Liver (tissue), 9 donors: ENCODE data around the gene ELF2. TPM values are rescaled to one million over a fixed set of nuclear protein-coding genes. Genes with fewer than 3 reads are reported as not detected.

Source experiments
- DNase-seq: peaks from one replicate; pipeline ENCODE4 v3.0.0-alpha.2; 2017; ENCODE audit warnings: low spot score
- H3K27ac ChIP-seq, 2 donors: one replicate each; pipeline ENCODE4 v1.7.0; 2013; ENCODE audit warnings: inconsistent platforms in 2 of 2, low read length in 2 of 2, control low read depth in 1 of 2, low read depth in 1 of 2, mild to moderate bottlenecking in 1 of 2
- H3K27me3 ChIP-seq, 4 donors: one replicate each; pipeline versions ENCODE4 v1.6.1 to v1.7.0; 2013; ENCODE audit warnings: low read length in 3 of 4, inconsistent platforms in 1 of 4, mild to moderate bottlenecking in 1 of 4, moderate library complexity in 1 of 4; ENCODE audit not compliant: control insufficient read depth in 4 of 4, insufficient read depth in 4 of 4
- H3K36me3 ChIP-seq, 4 donors: one replicate each; pipeline versions ENCODE4 v1.6.1 to v1.7.0; 2013; ENCODE audit warnings: low read length in 3 of 4, mild to moderate bottlenecking in 3 of 4, low read depth in 1 of 4, moderate library complexity in 1 of 4; ENCODE audit not compliant: control insufficient read depth in 4 of 4, insufficient read depth in 3 of 4
- H3K4me1 ChIP-seq, 4 donors: one replicate each; pipeline versions ENCODE4 v1.6.1 to v1.7.0; 2013; ENCODE audit warnings: low read length in 3 of 4, mild to moderate bottlenecking in 3 of 4, moderate library complexity in 1 of 4; ENCODE audit not compliant: control insufficient read depth in 4 of 4, insufficient read depth in 4 of 4
- H3K4me3 ChIP-seq, 3 donors: one replicate each; pipeline versions ENCODE4 v1.6.1 to v1.7.0; 2013; ENCODE audit warnings: low read length in 3 of 3, control low read depth in 1 of 3, low read depth in 1 of 3, mild to moderate bottlenecking in 1 of 3
- H3K9ac ChIP-seq, 2 donors: one replicate each; pipeline ENCODE4 v1.7.0; 2013; ENCODE audit warnings: low read length in 2 of 2, mild to moderate bottlenecking in 2 of 2, moderate library complexity in 2 of 2, control low read depth in 1 of 2, low read depth in 1 of 2
- H3K9me3 ChIP-seq, 4 donors: one replicate each; pipeline versions ENCODE4 v1.6.1 to v1.7.0; 2013; ENCODE audit warnings: low read length in 3 of 4; ENCODE audit not compliant: control insufficient read depth in 4 of 4
- ATF3 ChIP-seq: IDR thresholded peaks from 2 replicates; pipeline ENCODE4 v1.6.1; 2016; ENCODE audit warnings: antibody characterized with exemption
- CTCF ChIP-seq: fragments of 150-350 bp; IDR thresholded peaks from 2 replicates; pipeline ENCODE4 v1.5.1; 2017; ENCODE audit warnings: improper control_type of control experiment, low read depth, low read length; ENCODE audit not compliant: missing input control
- FOXA1 ChIP-seq: IDR thresholded peaks from 2 replicates; pipeline ENCODE4 v1.6.1; 2016; ENCODE audit warnings: antibody characterized with exemption
- GABPA ChIP-seq, 2 donors: IDR thresholded peaks in 1 of 2; conservative IDR thresholded peaks in 1 of 2; 2 replicates each; pipeline ENCODE4 v1.6.1; 2016; ENCODE audit warnings: antibody characterized with exemption in 2 of 2, mild to moderate bottlenecking in 1 of 2, moderate library complexity in 1 of 2
- HNF4A ChIP-seq, 2 donors: conservative IDR thresholded peaks; 2 replicates each; pipeline ENCODE4 v1.6.1; 2016; ENCODE audit warnings: antibody characterized with exemption in 2 of 2, mild to moderate bottlenecking in 2 of 2
- HNF4G ChIP-seq: IDR thresholded peaks from 2 replicates; pipeline ENCODE4 v1.6.1; 2016; ENCODE audit warnings: antibody characterized with exemption
- JUND ChIP-seq, 2 donors: IDR thresholded peaks; 2 replicates each; pipeline ENCODE4 v1.6.1; 2016; ENCODE audit warnings: antibody characterized with exemption in 2 of 2
- NR2F2 ChIP-seq: IDR thresholded peaks from 2 replicates; pipeline ENCODE4 v1.6.1; 2016; ENCODE audit warnings: antibody characterized with exemption
- RAD21 ChIP-seq, 2 donors: IDR thresholded peaks; 2 replicates each; pipeline ENCODE4 v1.6.1; 2016; ENCODE audit warnings: antibody characterized with exemption in 2 of 2, mild to moderate bottlenecking in 2 of 2
- RXRA ChIP-seq, 2 donors: IDR thresholded peaks; 2 replicates each; pipeline ENCODE4 v1.6.1; 2017 to 2018; ENCODE audit warnings: antibody characterized with exemption in 2 of 2, mild to moderate bottlenecking in 1 of 2
- SP1 ChIP-seq: IDR thresholded peaks from 2 replicates; pipeline ENCODE4 v1.6.1; 2018; ENCODE audit warnings: antibody characterized with exemption, mild to moderate bottlenecking
- YY1 ChIP-seq: IDR thresholded peaks from 2 replicates; pipeline ENCODE4 v1.6.1; 2016; ENCODE audit warnings: antibody characterized with exemption, mild to moderate bottlenecking
- WGBS: extraction: QIAGEN DNeasy Blood & Tissue Kit; methylation state at CpG from one replicate; pipeline ENCODE4 v1.1.7; 2013; 5-methylcytosine and 5-hydroxymethylcytosine counted together
- polyA plus RNA-seq, 2 donors: library from polyadenylated mRNA; stranded (reverse) in 1 of 2; unstranded in 1 of 2; fragments of 200-250 nt in 1 of 2; fragments of >200 nt in 1 of 2; fragmentation: Nextera tagmentation in 1 of 2; extraction: Ambion mirVana in 1 of 2; gene quantifications; one replicate each; pipeline versions ENCODE4 v1.2.1 to v1.2.3, GENCODE V29; 2013 to 2015
- total RNA-seq, 2 donors: library from RNA; depleted of rRNA; stranded (reverse); fragments of >200 nt; gene quantifications; one replicate each; pipeline ENCODE4 v1.2.3, GENCODE V29; 2014
- TF ChIP-seq, protein P1 (sequence below): IDR thresholded peaks from 2 replicates; pipeline ENCODE4 v1.6.1; 2016; ENCODE audit warnings: antibody characterized with exemption
- TF ChIP-seq, protein P2 (sequence below): IDR thresholded peaks from 2 replicates; pipeline ENCODE4 v1.6.1; 2016; ENCODE audit warnings: antibody characterized with exemption, mild to moderate bottlenecking
- TF ChIP-seq, protein P3 (sequence below): IDR thresholded peaks from 2 replicates; pipeline ENCODE4 v1.6.1; 2016; ENCODE audit warnings: antibody characterized with exemption
- donor health status: healthy.
- donor health status: healthy.
- donor health status: healthy.
- donor health status: healthy.
- donor health status: healthy.

Gene ELF2
- total and polyA plus RNA-seq, 4 donors = 8.1 to 35.3 (median 24.1) TPM

- H3K36me3 ChIP-seq = peaks cover 0 to 28% (median 21%) of the 10 kb centered on the region in 4 donors
- WGBS = 85% methylated on average over 3 of the region's 3 CpGs
- H3K4me1 ChIP-seq = no peaks in the 10 kb centered on the region
- no peak for TF ChIP-seq YY1
- TF ChIP-seq SP1 = no peak
- TF ChIP-seq HNF4A (conservative IDR thresholded peaks at IDR 0.05) = no peak
- TF ChIP-seq, protein P1, sequence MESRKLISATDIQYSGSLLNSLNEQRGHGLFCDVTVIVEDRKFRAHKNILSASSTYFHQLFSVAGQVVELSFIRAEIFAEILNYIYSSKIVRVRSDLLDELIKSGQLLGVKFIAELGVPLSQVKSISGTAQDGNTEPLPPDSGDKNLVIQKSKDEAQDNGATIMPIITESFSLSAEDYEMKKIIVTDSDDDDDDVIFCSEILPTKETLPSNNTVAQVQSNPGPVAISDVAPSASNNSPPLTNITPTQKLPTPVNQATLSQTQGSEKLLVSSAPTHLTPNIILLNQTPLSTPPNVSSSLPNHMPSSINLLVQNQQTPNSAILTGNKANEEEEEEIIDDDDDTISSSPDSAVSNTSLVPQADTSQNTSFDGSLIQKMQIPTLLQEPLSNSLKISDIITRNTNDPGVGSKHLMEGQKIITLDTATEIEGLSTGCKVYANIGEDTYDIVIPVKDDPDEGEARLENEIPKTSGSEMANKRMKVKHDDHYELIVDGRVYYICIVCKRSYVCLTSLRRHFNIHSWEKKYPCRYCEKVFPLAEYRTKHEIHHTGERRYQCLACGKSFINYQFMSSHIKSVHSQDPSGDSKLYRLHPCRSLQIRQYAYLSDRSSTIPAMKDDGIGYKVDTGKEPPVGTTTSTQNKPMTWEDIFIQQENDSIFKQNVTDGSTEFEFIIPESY = no peak
- no peak for TF ChIP-seq GABPA (IDR thresholded peaks at IDR 0.05 in 1 of 2, conservative IDR thresholded peaks at IDR 0.05 in 1 of 2)
- TF ChIP-seq FOXA1 = no peak
- TF ChIP-seq ATF3 = no peak
- TF ChIP-seq, protein P2, sequence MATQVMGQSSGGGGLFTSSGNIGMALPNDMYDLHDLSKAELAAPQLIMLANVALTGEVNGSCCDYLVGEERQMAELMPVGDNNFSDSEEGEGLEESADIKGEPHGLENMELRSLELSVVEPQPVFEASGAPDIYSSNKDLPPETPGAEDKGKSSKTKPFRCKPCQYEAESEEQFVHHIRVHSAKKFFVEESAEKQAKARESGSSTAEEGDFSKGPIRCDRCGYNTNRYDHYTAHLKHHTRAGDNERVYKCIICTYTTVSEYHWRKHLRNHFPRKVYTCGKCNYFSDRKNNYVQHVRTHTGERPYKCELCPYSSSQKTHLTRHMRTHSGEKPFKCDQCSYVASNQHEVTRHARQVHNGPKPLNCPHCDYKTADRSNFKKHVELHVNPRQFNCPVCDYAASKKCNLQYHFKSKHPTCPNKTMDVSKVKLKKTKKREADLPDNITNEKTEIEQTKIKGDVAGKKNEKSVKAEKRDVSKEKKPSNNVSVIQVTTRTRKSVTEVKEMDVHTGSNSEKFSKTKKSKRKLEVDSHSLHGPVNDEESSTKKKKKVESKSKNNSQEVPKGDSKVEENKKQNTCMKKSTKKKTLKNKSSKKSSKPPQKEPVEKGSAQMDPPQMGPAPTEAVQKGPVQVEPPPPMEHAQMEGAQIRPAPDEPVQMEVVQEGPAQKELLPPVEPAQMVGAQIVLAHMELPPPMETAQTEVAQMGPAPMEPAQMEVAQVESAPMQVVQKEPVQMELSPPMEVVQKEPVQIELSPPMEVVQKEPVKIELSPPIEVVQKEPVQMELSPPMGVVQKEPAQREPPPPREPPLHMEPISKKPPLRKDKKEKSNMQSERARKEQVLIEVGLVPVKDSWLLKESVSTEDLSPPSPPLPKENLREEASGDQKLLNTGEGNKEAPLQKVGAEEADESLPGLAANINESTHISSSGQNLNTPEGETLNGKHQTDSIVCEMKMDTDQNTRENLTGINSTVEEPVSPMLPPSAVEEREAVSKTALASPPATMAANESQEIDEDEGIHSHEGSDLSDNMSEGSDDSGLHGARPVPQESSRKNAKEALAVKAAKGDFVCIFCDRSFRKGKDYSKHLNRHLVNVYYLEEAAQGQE = no peak
- TF ChIP-seq, protein P3, sequence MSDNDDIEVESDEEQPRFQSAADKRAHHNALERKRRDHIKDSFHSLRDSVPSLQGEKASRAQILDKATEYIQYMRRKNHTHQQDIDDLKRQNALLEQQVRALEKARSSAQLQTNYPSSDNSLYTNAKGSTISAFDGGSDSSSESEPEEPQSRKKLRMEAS = no peak
- TF ChIP-seq HNF4G = no peak
- TF ChIP-seq RAD21 (IDR thresholded peaks at IDR 0.05) = no peak
- no peak for TF ChIP-seq NR2F2
- H3K27ac ChIP-seq = no peak overlapping the region
- H3K9ac ChIP-seq = no peak overlapping the region
- H3K27me3 ChIP-seq = no peaks in the 10 kb centered on the region
- H3K9me3 ChIP-seq = no peaks in the 10 kb centered on the region
- H3K4me3 ChIP-seq = no peak overlapping the region
- DNase-seq = no peak
Observed at GRCh38 chr4:139048026-139048425, 129.0 kb downstream of the ELF2 start.

DNA sequence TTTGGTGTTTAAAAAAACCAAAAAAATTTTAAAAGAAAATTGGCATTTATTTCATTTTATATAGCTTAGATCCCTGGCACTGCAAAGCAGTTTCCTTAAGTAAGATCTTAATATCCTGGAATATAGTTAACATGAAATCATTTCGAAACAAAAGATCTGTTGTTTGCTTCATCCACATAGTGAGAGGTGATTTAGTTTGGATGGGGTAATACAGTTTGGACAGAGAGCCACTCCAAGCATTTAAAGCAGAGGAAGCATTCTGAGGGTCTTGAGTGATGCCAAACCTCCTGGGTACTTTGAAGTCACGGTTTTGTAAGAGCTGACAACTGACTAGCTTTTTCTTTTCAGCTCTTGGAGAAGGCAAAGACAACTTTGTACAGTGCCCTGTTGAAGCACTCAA is 132.7 kb downstream of the ELF2 start:
- WGBS = 96% methylated on average over 2 of the region's 2 CpGs
- H3K36me3 ChIP-seq = peaks cover 2 to 28% (median 22%) of the 10 kb centered on the region in 4 donors

More for the DNA sequence above, 132.7 kb downstream of the ELF2 start:
- Histone ChIP-seq H3K9ac (no peak overlapping the region), H3K4me3 (no peak overlapping the region), H3K9me3 (no peaks in the 10 kb centered on the region), H3K27ac (no peak overlapping the region), H3K27me3 (no peaks in the 10 kb centered on the region), H3K4me1 (no peaks in the 10 kb centered on the region)
- TF ChIP-seq CTCF (no peak), JUND (IDR thresholded peaks at IDR 0.05) (no peak), RXRA (IDR thresholded peaks at IDR 0.05) (no peak), RAD21 (IDR thresholded peaks at IDR 0.05) (no peak)
- TF ChIP-seq, protein P3 = no peak
- TF ChIP-seq, protein P1 = no peak
- no peak for DNase-seq
